OCI-LY7 (cell line): ENCODE results near the gene GLIS2. TPM values are rescaled to one million over a fixed set of nuclear protein-coding genes. Genes with fewer than 3 reads are reported as not detected.

Experiments used
- BruUV-seq: library from RNA; stranded (reverse); fragments of 400-500 nt; replicated peaks from 2 replicates; lab custom pipeline; 2021; lab: Mats Ljungman, UMichigan
- CTCF ChIA-PET: fragments of 300-600 bp; sonication (Branson Sonifier 250); formaldehyde crosslinking; loops from one replicate; lab custom pipeline; 2022; ENCODE audit warnings: antibody characterized with exemption; ENCODE audit not compliant: unreplicated experiment; lab: Charles Lee
- POLR2A ChIA-PET: fragments of 300-600 bp; sonication (Branson Sonifier 250); formaldehyde crosslinking; loops from one replicate; lab custom pipeline; 2022; ENCODE audit warnings: antibody characterized with exemption; lab: Charles Lee
- DNase-seq: peaks from one replicate; pipeline ENCODE4 v3.0.0-alpha.2; 2015; ENCODE audit warnings: low spot score
- H2AFZ ChIP-seq: fragments of 200-600 bp; sonication (generic), shearing (Covaris generic); 2 replicates; pipeline ENCODE4 v1.6.1; 2014; ENCODE audit warnings: mild to moderate bottlenecking, antibody characterized with exemption, low read length, moderate library complexity
- H3K27ac ChIP-seq: fragments of 200-600 bp; sonication (generic); 2 replicates; pipeline ENCODE4 v1.5.1; 2014; ENCODE audit warnings: mixed run types, low read depth, mild to moderate bottlenecking, moderate library complexity, low read length, inconsistent platforms; ENCODE audit not compliant: poor library complexity, severe bottlenecking
- H3K36me3 ChIP-seq: fragments of 200-600 bp; sonication (generic); 2 replicates; pipeline ENCODE4 v1.6.1; 2014; ENCODE audit warnings: mild to moderate bottlenecking, antibody characterized with exemption, low read length, moderate library complexity, mixed read lengths; ENCODE audit not compliant: insufficient read depth
- H3K4me1 ChIP-seq: fragments of 200-600 bp; sonication (generic); 2 replicates; pipeline ENCODE4 v1.5.1; 2014; ENCODE audit warnings: mild to moderate bottlenecking, low read length; ENCODE audit not compliant: insufficient read depth, poor library complexity, severe bottlenecking
- H3K4me2 ChIP-seq: fragments of 200-600 bp; sonication (generic); 2 replicates; pipeline ENCODE4 v1.6.1; 2014; ENCODE audit warnings: mild to moderate bottlenecking, low read length
- H3K4me3 ChIP-seq: fragments of 200-600 bp; sonication (generic); 2 replicates; pipeline ENCODE4 v1.5.1; 2014; ENCODE audit warnings: mild to moderate bottlenecking, low read depth, low read length; ENCODE audit not compliant: poor library complexity, severe bottlenecking
- H3K79me2 ChIP-seq: fragments of 200-600 bp; sonication (generic); 2 replicates; pipeline ENCODE4 v1.6.1; 2016; ENCODE audit warnings: low read depth, mild to moderate bottlenecking, low read length, moderate library complexity, mixed read lengths; ENCODE audit not compliant: insufficient read depth
- H3K9me2 ChIP-seq: fragments of 200-600 bp; sonication (generic); 2 replicates; pipeline ENCODE4 v1.6.1; 2016; ENCODE audit warnings: mild to moderate bottlenecking, low read length, mixed read lengths; ENCODE audit not compliant: insufficient read depth
- H3K9me3 ChIP-seq: fragments of 200-600 bp; sonication (generic); 2 replicates; pipeline ENCODE4 v1.6.1; 2014; ENCODE audit warnings: mild to moderate bottlenecking, mixed run types, low read length, mixed read lengths
- H4K20me1 ChIP-seq: fragments of 200-600 bp; sonication (generic); 2 replicates; pipeline ENCODE4 v1.6.1; 2014; ENCODE audit warnings: mild to moderate bottlenecking, antibody characterized with exemption, low read length, moderate library complexity, mixed read lengths; ENCODE audit not compliant: insufficient read depth
- CTCF ChIP-seq: fragments of 200-600 bp; sonication (generic); conservative IDR thresholded peaks from 2 replicates; pipeline ENCODE4 v1.5.1; 2014; ENCODE audit warnings: mild to moderate bottlenecking, antibody characterized with exemption, low read length, moderate library complexity, mixed read lengths
- EZH2phosphoT487 ChIP-seq: fragments of 200-600 bp; sonication (generic); IDR thresholded peaks from 2 replicates; pipeline ENCODE4 v1.6.1; 2018; ENCODE audit warnings: low read depth, borderline replicate concordance, mild to moderate bottlenecking, mixed run types, antibody characterized with exemption, low read length, moderate library complexity, mixed read lengths
- intact Hi-C: fragments of 100-400 bp; cut with micrococcal nuclease; formaldehyde crosslinking; loops from one replicate; pipeline ENCODE4 v1.10.0; 2022; ENCODE audit not compliant: unreplicated experiment
- total RNA-seq, 2 experiments: library from RNA; depleted of rRNA in 1 of 2; stranded (reverse); fragments of >200 nt in 1 of 2; shearing (Covaris generic) in 1 of 2; gene quantifications; 2 replicates each; pipeline ENCODE4 v1.2.3, GENCODE V29; 2014 to 2022

Gene GLIS2
- total RNA-seq, 2 experiments from 2014 or later = 0.08 TPM; not detected in 1

GRCh38 chr16:4314532-4315185 is 1.2 kb upstream of the GLIS2 start:
- CTCF ChIA-PET = no interaction called here
- peak; percentile 24 for DNase-seq
- Histone ChIP-seq H3K9me3 (no peaks in the 10 kb centered on the region), H3K4me2 (peak overlapping the region; percentile 63; the same call in 1 of the 2 replicates), H3K36me3 (no peaks in the 10 kb centered on the region), H3K9me2 (no peaks in the 10 kb centered on the region), H3K27ac (no peak overlapping the region), H3K79me2 (no peaks in the 10 kb centered on the region), H4K20me1 (no peaks in the 10 kb centered on the region), H3K4me3 (no peak overlapping the region), H2AFZ (no peak overlapping the region), H3K4me1 (peaks cover 18% of the 10 kb centered on the region)
- POLR2A ChIA-PET = no interaction called here
- no peak; the same call in 1 of the 2 replicates for TF ChIP-seq EZH2phosphoT487
- TF ChIP-seq CTCF = no peak
- no TSS peak for BruUV-seq
- intact Hi-C loops = loop anchor here (1.0 kb wide), 1 partner anchor 13 kb away; no protein-coding TSS in a partner anchor

- Histone ChIP-seq H4K20me1 (no peaks in the 10 kb centered on the region), H3K79me2 (no peaks in the 10 kb centered on the region), H3K36me3 (no peaks in the 10 kb centered on the region), H3K4me2 (no peak overlapping the region; the same call in 1 of the 2 replicates), H3K9me3 (no peaks in the 10 kb centered on the region), H3K9me2 (no peaks in the 10 kb centered on the region), H3K4me3 (no peak overlapping the region), H2AFZ (no peak overlapping the region), H3K4me1 (peaks cover 13% of the 10 kb centered on the region), H3K27ac (no peak overlapping the region)
- no TSS peak for BruUV-seq
- intact Hi-C loops = no loop called here
- no peak for TF ChIP-seq CTCF
- TF ChIP-seq EZH2phosphoT487 = no peak
- ChIA-PET POLR2A (no interaction called here), CTCF (no interaction called here)
- DNase-seq = no peak
Observed at GRCh38 chr16:4316108-4316863, 419 bp downstream of the GLIS2 start.
